HEK293 (cell line): ENCODE results near the gene ELAVL4.

Experiments
- CTCF ChIA-PET: fragments of 350-600 bp; formaldehyde crosslinking; extraction: SDS; loops from one replicate; lab custom pipeline; 2021; ENCODE audit warnings: antibody characterized with exemption; lab: Yijun Ruan, JAX
- POLR2A ChIA-PET: fragments of 300-600 bp; formaldehyde crosslinking; extraction: SDS; loops from one replicate; lab custom pipeline; 2020; ENCODE audit warnings: antibody characterized with exemption, inconsistent platforms; lab: Yijun Ruan, JAX
- H3K27ac ChIP-seq: fragments of 200-500 bp; sonication (Bioruptor generic); 2 replicates; pipeline ENCODE4 v1.5.1; 2014; ENCODE audit warnings: low read depth, low read length, control low read depth, inconsistent platforms; ENCODE audit errors: extremely low read depth
- H3K36me3 ChIP-seq, 2 experiments: fragments of 200-500 bp in 1 of 2; sonication (Bioruptor generic) in 1 of 2; 1 replicate in 1 of 2; 2 replicates in 1 of 2; pipeline ENCODE4 v1.5.1; 2014 to 2017; ENCODE audit warnings: inconsistent platforms in 2 of 2, low read length in 2 of 2; ENCODE audit not compliant: control insufficient read depth in 2 of 2, insufficient read depth in 1 of 2
- H3K4me1 ChIP-seq: fragments of 200-500 bp; sonication (Bioruptor generic); 2 replicates; pipeline ENCODE4 v1.5.1; 2014; ENCODE audit warnings: mild to moderate bottlenecking, low read length, inconsistent platforms; ENCODE audit not compliant: control insufficient read depth, insufficient read depth
- H3K4me3 ChIP-seq: 2 replicates; pipeline ENCODE4 v1.5.1; 2011; ENCODE audit warnings: low read depth, mild to moderate bottlenecking, control low read depth, low read length, moderate library complexity
- H3K9me3 ChIP-seq: fragments of 200-500 bp; sonication (Bioruptor generic); 2 replicates; pipeline ENCODE4 v1.5.1; 2014; ENCODE audit warnings: low read depth, low read length, inconsistent platforms; ENCODE audit not compliant: control insufficient read depth, insufficient read depth
- BCL11B ChIP-seq: fragments of 450-650 bp; formaldehyde crosslinking; IDR thresholded peaks from 2 replicates; pipeline ENCODE4 v1.5.1; 2016; ENCODE audit warnings: low read depth, missing biosample characterization, missing genetic modification characterization
- EGR2 ChIP-seq: fragments of 450-650 bp; formaldehyde crosslinking; IDR thresholded peaks from 2 replicates; pipeline ENCODE4 v1.5.1; 2016; ENCODE audit warnings: low read depth, missing biosample characterization, missing genetic modification characterization
- GLI4 ChIP-seq: fragments of 450-650 bp; formaldehyde crosslinking; IDR thresholded peaks from 2 replicates; pipeline ENCODE4 v1.5.1; 2016; ENCODE audit warnings: missing biosample characterization, missing genetic modification characterization
- HOXC10 ChIP-seq: sonication (generic); formaldehyde crosslinking; IDR thresholded peaks from 2 replicates; pipeline ENCODE4 v1.8.1; 2023; ENCODE audit warnings: mild to moderate bottlenecking, missing genetic modification reagents
- OVOL3 ChIP-seq: fragments of 450-650 bp; formaldehyde crosslinking; IDR thresholded peaks from 2 replicates; pipeline ENCODE4 v1.5.1; 2016; ENCODE audit warnings: missing biosample characterization, missing genetic modification characterization
- RBAK ChIP-seq: fragments of 450-650 bp; formaldehyde crosslinking; IDR thresholded peaks from 2 replicates; pipeline ENCODE4 v1.5.1; 2016; ENCODE audit warnings: missing biosample characterization, missing genetic modification characterization
- TCF7L2 ChIP-seq: IDR thresholded peaks from 2 replicates; pipeline ENCODE4 v1.6.1; 2011; ENCODE audit warnings: low read depth, mild to moderate bottlenecking, inconsistent platforms, low read length, moderate library complexity, borderline replicate concordance
- ZBTB20 ChIP-seq: fragments of 450-650 bp; formaldehyde crosslinking; IDR thresholded peaks from 2 replicates; pipeline ENCODE4 v1.5.1; 2016; ENCODE audit warnings: missing biosample characterization, missing genetic modification characterization
- ZBTB21 ChIP-seq: fragments of 450-650 bp; formaldehyde crosslinking; IDR thresholded peaks from 2 replicates; pipeline ENCODE4 v1.5.1; 2017; ENCODE audit warnings: missing biosample characterization, missing genetic modification characterization
- ZBTB8A ChIP-seq: fragments of 450-650 bp; formaldehyde crosslinking; IDR thresholded peaks from 2 replicates; pipeline ENCODE4 v1.5.1; 2016; ENCODE audit warnings: missing biosample characterization, missing genetic modification characterization
- ZEB2 ChIP-seq: fragments of 450-650 bp; formaldehyde crosslinking; IDR thresholded peaks from 2 replicates; pipeline ENCODE4 v1.5.1; 2016; ENCODE audit warnings: missing biosample characterization, missing genetic modification characterization
- ZFHX2 ChIP-seq: fragments of 450-650 bp; formaldehyde crosslinking; conservative IDR thresholded peaks from 2 replicates; pipeline ENCODE4 v1.5.1; 2016; ENCODE audit warnings: missing biosample characterization, missing genetic modification characterization
- ZNF133 ChIP-seq: fragments of 450-650 bp; formaldehyde crosslinking; IDR thresholded peaks from 2 replicates; pipeline ENCODE4 v1.5.1; 2016; ENCODE audit warnings: missing biosample characterization, missing genetic modification characterization
- ZNF175 ChIP-seq: fragments of 450-650 bp; formaldehyde crosslinking; IDR thresholded peaks from 2 replicates; pipeline ENCODE4 v1.5.1; 2016; ENCODE audit warnings: missing biosample characterization, missing genetic modification characterization
- ZNF221 ChIP-seq: fragments of 450-650 bp; formaldehyde crosslinking; IDR thresholded peaks from 2 replicates; pipeline ENCODE4 v1.5.1; 2017; ENCODE audit warnings: missing biosample characterization, missing genetic modification characterization, borderline replicate concordance
- ZNF239 ChIP-seq: fragments of 450-650 bp; formaldehyde crosslinking; IDR thresholded peaks from 2 replicates; pipeline ENCODE4 v1.5.1; 2016; ENCODE audit warnings: missing biosample characterization, missing genetic modification characterization
- ZNF280D ChIP-seq: fragments of 450-650 bp; formaldehyde crosslinking; IDR thresholded peaks from 2 replicates; pipeline ENCODE4 v1.5.1; 2016; ENCODE audit warnings: missing biosample characterization, missing genetic modification characterization
- ZNF292 ChIP-seq: fragments of 450-650 bp; formaldehyde crosslinking; IDR thresholded peaks from 2 replicates; pipeline ENCODE4 v1.5.1; 2016; ENCODE audit warnings: low read depth, missing biosample characterization, missing genetic modification characterization, borderline replicate concordance
- ZNF501 ChIP-seq: fragments of 450-650 bp; formaldehyde crosslinking; IDR thresholded peaks from 2 replicates; pipeline ENCODE4 v1.5.1; 2016; ENCODE audit warnings: missing biosample characterization, missing genetic modification characterization
- ZNF518A ChIP-seq: fragments of 450-650 bp; formaldehyde crosslinking; conservative IDR thresholded peaks from 2 replicates; pipeline ENCODE4 v1.5.1; 2016; ENCODE audit warnings: low read depth, missing biosample characterization, missing genetic modification characterization
- ZNF555 ChIP-seq: fragments of 450-650 bp; formaldehyde crosslinking; conservative IDR thresholded peaks from 2 replicates; pipeline ENCODE4 v1.5.1; 2017; ENCODE audit warnings: missing biosample characterization, mild to moderate bottlenecking, missing genetic modification characterization, inconsistent platforms
- ZNF561 ChIP-seq: fragments of 450-650 bp; IDR thresholded peaks from 2 replicates; pipeline ENCODE4 v1.5.1; 2018; ENCODE audit warnings: missing biosample characterization, missing genetic modification characterization, borderline replicate concordance
- ZNF626 ChIP-seq: fragments of 450-650 bp; sonication (Bioruptor Pico); formaldehyde crosslinking; IDR thresholded peaks from 2 replicates; pipeline ENCODE4 v1.5.1; 2018; ENCODE audit warnings: missing biosample characterization, missing genetic modification characterization, inconsistent platforms
- ZNF777 ChIP-seq: fragments of 450-650 bp; formaldehyde crosslinking; IDR thresholded peaks from 2 replicates; pipeline ENCODE4 v1.5.1; 2017; ENCODE audit warnings: missing biosample characterization, missing genetic modification characterization, borderline replicate concordance
- ZNF830 ChIP-seq: fragments of 450-650 bp; IDR thresholded peaks from 2 replicates; pipeline ENCODE4 v1.5.0; 2018; ENCODE audit warnings: missing biosample characterization, missing genetic modification characterization, low read depth, mild to moderate bottlenecking, moderate library complexity
- ZNF843 ChIP-seq: fragments of 450-650 bp; formaldehyde crosslinking; IDR thresholded peaks from 2 replicates; pipeline ENCODE4 v1.5.1; 2016; ENCODE audit warnings: missing biosample characterization, missing genetic modification characterization
- TF ChIP-seq, protein P1 (sequence below): fragments of 450-650 bp; formaldehyde crosslinking; IDR thresholded peaks from 2 replicates; pipeline ENCODE4 v1.5.1; 2016; ENCODE audit warnings: missing biosample characterization, missing genetic modification characterization

ELAVL4 gene

GRCh38 chr1:50140182-50140447 lies 31.4 kb downstream of the ELAVL4 start:
- no peaks in the 10 kb centered on the region for H3K9me3 ChIP-seq
- H3K36me3 ChIP-seq: no peaks in the 10 kb centered on the region
- no peaks in the 10 kb centered on the region for H3K4me1 ChIP-seq
- CTCF ChIA-PET: no interaction called here
- POLR2A ChIA-PET: no interaction called here
- H3K27ac ChIP-seq: no peak overlapping the region
- TF ChIP-seq ZNF239 (tag by site-specific recombination) (no peak), ZNF555 (no peak), RBAK (tag by site-specific recombination) (no peak), ZNF280D (tag by site-specific recombination) (no peak), ZFHX2 (tag by site-specific recombination) (no peak), BCL11B (tag by site-specific recombination) (no peak), ZNF221 (tag by site-specific recombination) (no peak), ZNF830 (tag by site-specific recombination) (no peak), ZBTB21 (tag by site-specific recombination) (no peak), ZNF175 (no peak), ZNF133 (tag by site-specific recombination) (no peak), ZEB2 (tag by site-specific recombination) (no peak), ZNF501 (tag by site-specific recombination) (no peak), ZNF626 (no peak), OVOL3 (tag by site-specific recombination) (no peak), ZNF777 (tag by site-specific recombination) (no peak), HOXC10 (CRISPR knock-in tag) (no peak)
- no peak overlapping the region for H3K4me3 ChIP-seq

- H3K4me3 ChIP-seq: no peak overlapping the region
- H3K36me3 ChIP-seq: no peaks in the 10 kb centered on the region
- ChIA-PET CTCF (no interaction called here), POLR2A (no interaction called here)
- H3K4me1 ChIP-seq: no peaks in the 10 kb centered on the region
- no peaks in the 10 kb centered on the region for H3K9me3 ChIP-seq
- no peak overlapping the region for H3K27ac ChIP-seq
- no peak for TF ChIP-seq HOXC10 (CRISPR knock-in tag)
- TF ChIP-seq EGR2 (tag by site-specific recombination): no peak
- TF ChIP-seq TCF7L2: no peak
- no peak for TF ChIP-seq GLI4 (tag by site-specific recombination)
- no peak for TF ChIP-seq ZBTB8A (tag by site-specific recombination)
- TF ChIP-seq ZBTB20 (tag by site-specific recombination): no peak
- no peak for TF ChIP-seq ZNF843 (tag by site-specific recombination)
- no peak for TF ChIP-seq ZNF518A (tag by site-specific recombination)
- TF ChIP-seq, protein P1, sequence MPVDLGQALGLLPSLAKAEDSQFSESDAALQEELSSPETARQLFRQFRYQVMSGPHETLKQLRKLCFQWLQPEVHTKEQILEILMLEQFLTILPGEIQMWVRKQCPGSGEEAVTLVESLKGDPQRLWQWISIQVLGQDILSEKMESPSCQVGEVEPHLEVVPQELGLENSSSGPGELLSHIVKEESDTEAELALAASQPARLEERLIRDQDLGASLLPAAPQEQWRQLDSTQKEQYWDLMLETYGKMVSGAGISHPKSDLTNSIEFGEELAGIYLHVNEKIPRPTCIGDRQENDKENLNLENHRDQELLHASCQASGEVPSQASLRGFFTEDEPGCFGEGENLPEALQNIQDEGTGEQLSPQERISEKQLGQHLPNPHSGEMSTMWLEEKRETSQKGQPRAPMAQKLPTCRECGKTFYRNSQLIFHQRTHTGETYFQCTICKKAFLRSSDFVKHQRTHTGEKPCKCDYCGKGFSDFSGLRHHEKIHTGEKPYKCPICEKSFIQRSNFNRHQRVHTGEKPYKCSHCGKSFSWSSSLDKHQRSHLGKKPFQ (tag by site-specific recombination): no peak
- TF ChIP-seq ZNF292 (tag by site-specific recombination): no peak
- TF ChIP-seq ZNF561 (tag by site-specific recombination): no peak
Observed at GRCh38 chr1:50147191-50147850, 38.6 kb downstream of the ELAVL4 start.
